NCI-H1048 (cell line): ENCODE results near the gene CHAC1.
"Not testable (repeated sequence)": the region's sequence is repeated elsewhere in the genome, so short reads cannot be mapped to it uniquely, and the experiment has no call there.

Source experiments
- DNase-seq: peaks from one replicate; lab custom pipeline; 2025; lab: John Stamatoyannopoulos, UW

Gene CHAC1

GRCh38 chr15:40957041-40957555 is 3.8 kb downstream of the CHAC1 start:
- no peak for DNase-seq

GRCh38 chr15:40957581-40958051 is 4.3 kb downstream of the CHAC1 start:
- no peak for DNase-seq

- DNase-seq = no peak
Measured at GRCh38 chr15:40958146-40958545, 4.9 kb downstream of the CHAC1 start.

- no peak for DNase-seq
Measured at GRCh38 chr15:40958723-40959122, 5.5 kb downstream of the CHAC1 start.

- DNase-seq = no peak
Measured at GRCh38 chr15:40959331-40960141, 6.3 kb downstream of the CHAC1 start.

- DNase-seq = no peak
Measured at GRCh38 chr15:40960151-40960885, 7.0 kb downstream of the CHAC1 start.

GRCh38 chr15:40960925-40961324 is 7.7 kb downstream of the CHAC1 start:
- DNase-seq = no peak

GRCh38 chr15:40961740-40962139 is 8.5 kb downstream of the CHAC1 start:
- DNase-seq = not testable (repeated sequence)

GRCh38 chr15:40962317-40962716 is 9.0 kb downstream of the CHAC1 start:
- not testable (repeated sequence) for DNase-seq

- no peak for DNase-seq
Measured at GRCh38 chr15:40963201-40963600, 9.9 kb downstream of the CHAC1 start.

GRCh38 chr15:40964006-40964405 is 10.7 kb downstream of the CHAC1 start:
- no peak for DNase-seq

- no peak for DNase-seq
Measured at GRCh38 chr15:40964634-40965033, 11.4 kb downstream of the CHAC1 start.

- no peak for DNase-seq
Measured at GRCh38 chr15:40968290-40969085, 15.2 kb downstream of the CHAC1 start.

GRCh38 chr15:40969363-40969762 is 16.1 kb downstream of the CHAC1 start:
- no peak for DNase-seq

GRCh38 chr15:40974879-40975278 is 21.6 kb downstream of the CHAC1 start:
- no peak for DNase-seq

GRCh38 chr15:40976819-40977218 is 23.5 kb downstream of the CHAC1 start:
- no peak for DNase-seq

GRCh38 chr15:40978141-40978540 is 24.9 kb downstream of the CHAC1 start:
- no peak for DNase-seq

GRCh38 chr15:40978562-40978961 is 25.3 kb downstream of the CHAC1 start:
- no peak for DNase-seq

- DNase-seq = no peak
Measured at GRCh38 chr15:40981186-40981585, 27.9 kb downstream of the CHAC1 start.

GRCh38 chr15:40982855-40983254 is 29.6 kb downstream of the CHAC1 start:
- no peak for DNase-seq

GRCh38 chr15:40984406-40984805 is 31.1 kb downstream of the CHAC1 start:
- DNase-seq = no peak

- no peak for DNase-seq
Measured at GRCh38 chr15:40984964-40985363, 31.7 kb downstream of the CHAC1 start.
